ENCODE results near the gene POLR2F.

- TF ChIP-seq CTCF (IDR thresholded peaks at IDR 0.05; ENCODE audit: poor library complexity, severe bottlenecking) (no peak), RAD21 (conservative IDR thresholded peaks at IDR 0.05) (no peak), TAF1 (IDR thresholded peaks at IDR 0.05; ENCODE audit: low read depth) (no peak)
These were observed 43.2 kb downstream of the POLR2F start for GRCh38 chr22:37996515-37997246.
